H1 (cell line): Measurements from ENCODE around the gene HNRNPU. TPM values are rescaled to one million over a fixed set of nuclear protein-coding genes. Genes with fewer than 3 reads are reported as not detected.

Experiments
- CBX5 ChIP-seq: fragments of 300-800, 300-1000 bp; sonication (generic); IDR thresholded peaks from 2 replicates; pipeline ENCODE4 v1.7.1; 2016; ENCODE audit warnings: antibody characterized with exemption, low read length, low read depth
- CHD7 ChIP-seq: fragments of 300-600 bp; sonication (generic); IDR thresholded peaks from 2 replicates; pipeline ENCODE4 v1.7.1; 2012; ENCODE audit warnings: low read length, moderate library complexity, mild to moderate bottlenecking, inconsistent platforms; ENCODE audit not compliant: insufficient replicate concordance
- CREB1 ChIP-seq: IDR thresholded peaks from 2 replicates; pipeline ENCODE4 v1.6.1; 2012; ENCODE audit warnings: inconsistent platforms
- HDAC2 ChIP-seq, 2 experiments: fragments of 300-600 bp in 1 of 2; sonication (generic) in 1 of 2; IDR thresholded peaks; 2 replicates each; pipeline ENCODE4 v1.6.1; 2011 to 2012; ENCODE audit warnings: low read depth in 2 of 2, low read length in 2 of 2, mild to moderate bottlenecking in 2 of 2, moderate library complexity in 2 of 2, borderline replicate concordance in 1 of 2, inconsistent platforms in 1 of 2
- JUND ChIP-seq: IDR thresholded peaks from 2 replicates; pipeline ENCODE4 v1.6.1; 2011; ENCODE audit warnings: mild to moderate bottlenecking, improper control_type of control experiment, low read length
- RAD21 ChIP-seq, 2 experiments: IDR thresholded peaks in 1 of 2; conservative IDR thresholded peaks in 1 of 2; 2 replicates each; pipeline ENCODE4 v1.6.1; 2011; ENCODE audit warnings: low read depth in 2 of 2, low read length in 2 of 2, improper control_type of control experiment in 1 of 2, inconsistent platforms in 1 of 2, mild to moderate bottlenecking in 1 of 2, moderate library complexity in 1 of 2
- RNF2 ChIP-seq: fragments of 200-900, 300-1000 bp; sonication (generic); IDR thresholded peaks from 2 replicates; pipeline ENCODE4 v1.7.1; 2016; ENCODE audit warnings: borderline replicate concordance, low read depth, mild to moderate bottlenecking, antibody characterized with exemption, low read length; ENCODE audit not compliant: poor library complexity, severe bottlenecking; ENCODE audit errors: missing control alignments
- RXRA ChIP-seq: IDR thresholded peaks from 2 replicates; pipeline ENCODE4 v1.6.1; 2011; ENCODE audit warnings: low read depth, mild to moderate bottlenecking, low read length, moderate library complexity; ENCODE audit not compliant: insufficient read depth
- YY1 ChIP-seq: IDR thresholded peaks from 2 replicates; pipeline ENCODE4 v1.6.1; 2011; ENCODE audit warnings: low read depth, mild to moderate bottlenecking, low read length
- polyA plus RNA-seq, 7 experiments: library from polyadenylated mRNA; depleted of rRNA in 3 of 7; stranded (reverse) in 5 of 7; unstranded in 2 of 7; fragments of >200 nt in 5 of 7; fragments of 200-250 nt in 2 of 7; gene quantifications; 1 replicate in 5 of 7; 2 replicates in 1 of 7; 4 replicates in 1 of 7; pipeline versions ENCODE4 v1.2.1 to v1.2.3, GENCODE V29; 2011 to 2013; ENCODE audit warnings: missing spikeins in 2 of 7, mixed read lengths in 2 of 7
- total RNA-seq: library from RNA; stranded (reverse); fragmentation: NEBNext Ultra II Directional; extraction: Animal tissue kit (Norgen Biotek cat#: 25700); gene quantifications from 2 replicates; pipeline ENCODE4 v1.2.1, GENCODE V29; 2021

The HNRNPU gene
- total and polyA plus RNA-seq, 2 of the 8 experiments (the other 6 are each of a cell fraction or from before 2014, with no cell fraction given), result 95.6 to 606 TPM

- no peak for TF ChIP-seq CHD7
- TF ChIP-seq RNF2, result no peak
- peak; percentile 50 for TF ChIP-seq CREB1
- TF ChIP-seq RXRA, result no peak
- peak in 1 of 2 experiments; percentile 12; a peak in 1 of 4 replicates for TF ChIP-seq RAD21 (IDR thresholded peaks at IDR 0.05 in 1 of 2, conservative IDR thresholded peaks at IDR 0.05 in 1 of 2; ENCODE audit: low read depth in 2 of 2, low read length in 2 of 2)
- peak; percentile 93 for TF ChIP-seq YY1
- no peak for TF ChIP-seq HDAC2 (IDR thresholded peaks at IDR 0.05; ENCODE audit: borderline replicate concordance in 1 of 2, low read depth in 2 of 2, low read length in 2 of 2)
- TF ChIP-seq JUND, result no peak
- TF ChIP-seq CBX5, result no peak
These were observed 28.8 kb downstream of the HNRNPU start, which contains the start of gene COX20 (continued) for GRCh38 chr1:244835276-244836134.
